Stimulated activated CD8-positive, alpha-beta memory T cell treated with anti-CD3 and anti-CD28 coated beads, Interleukin-4, amount 100 ng/mL, for 4 hours (primary cell): Measurements from ENCODE around the gene ARL3.
"Not testable (repeated sequence)": the region's sequence is repeated elsewhere in the genome, so short reads cannot be mapped to it uniquely, and the experiment has no call there.

Experiments
- DNase-seq, 2 donors: peaks; one replicate each; pipeline ENCODE4 v3.0.0-alpha.2; 2020; ENCODE audit warnings: low read depth in 2 of 2, low spot score in 1 of 2

The ARL3 gene, protein sequence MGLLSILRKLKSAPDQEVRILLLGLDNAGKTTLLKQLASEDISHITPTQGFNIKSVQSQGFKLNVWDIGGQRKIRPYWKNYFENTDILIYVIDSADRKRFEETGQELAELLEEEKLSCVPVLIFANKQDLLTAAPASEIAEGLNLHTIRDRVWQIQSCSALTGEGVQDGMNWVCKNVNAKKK

DNA sequence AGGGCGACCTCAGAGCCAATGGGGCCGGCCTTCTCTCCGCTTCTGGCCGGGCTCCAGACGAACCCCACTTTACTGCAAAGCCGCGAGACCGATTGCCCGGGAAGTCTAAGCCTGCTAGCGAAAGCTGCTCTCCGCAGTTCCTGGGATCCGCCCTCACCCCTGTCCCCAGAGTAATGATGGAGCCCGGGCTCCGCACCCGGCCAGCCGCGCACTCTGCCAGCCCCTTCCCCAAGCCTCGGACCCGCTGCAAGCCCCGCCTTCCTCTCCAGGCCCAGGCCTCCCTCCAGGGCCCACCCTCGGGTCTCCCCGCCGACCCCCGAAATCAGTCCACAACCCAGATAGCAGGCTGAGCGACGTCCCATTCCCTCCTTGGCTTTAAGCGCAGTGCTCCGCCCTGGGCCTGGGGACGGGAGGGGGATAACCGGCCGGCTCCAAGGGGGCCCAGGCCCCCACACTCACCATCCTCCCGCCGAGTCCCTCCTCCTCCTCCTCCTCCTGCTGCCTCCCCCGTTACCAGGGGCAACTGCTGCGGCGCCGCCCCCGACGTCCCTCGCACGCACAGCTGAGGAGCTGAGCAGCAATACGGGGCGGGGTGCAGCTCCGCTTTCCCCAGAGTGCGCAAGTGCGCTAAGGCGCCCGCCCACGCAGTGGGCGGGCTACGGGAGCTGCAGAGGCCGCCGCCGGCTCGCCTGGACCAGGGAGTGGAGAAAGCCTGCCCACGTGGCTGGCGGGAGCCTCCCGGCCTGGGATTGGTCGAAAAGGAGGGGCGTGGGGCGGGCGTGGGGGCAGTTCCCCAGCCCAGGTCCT lies at the start of gene ARL3:
TSS of gene ARL3 (minus strand) at position 584 of the 807 bp plus-strand sequence. CDS start at position 462, 122 bp downstream.
- peak; percentile 86 to 94 for DNase-seq

DNA sequence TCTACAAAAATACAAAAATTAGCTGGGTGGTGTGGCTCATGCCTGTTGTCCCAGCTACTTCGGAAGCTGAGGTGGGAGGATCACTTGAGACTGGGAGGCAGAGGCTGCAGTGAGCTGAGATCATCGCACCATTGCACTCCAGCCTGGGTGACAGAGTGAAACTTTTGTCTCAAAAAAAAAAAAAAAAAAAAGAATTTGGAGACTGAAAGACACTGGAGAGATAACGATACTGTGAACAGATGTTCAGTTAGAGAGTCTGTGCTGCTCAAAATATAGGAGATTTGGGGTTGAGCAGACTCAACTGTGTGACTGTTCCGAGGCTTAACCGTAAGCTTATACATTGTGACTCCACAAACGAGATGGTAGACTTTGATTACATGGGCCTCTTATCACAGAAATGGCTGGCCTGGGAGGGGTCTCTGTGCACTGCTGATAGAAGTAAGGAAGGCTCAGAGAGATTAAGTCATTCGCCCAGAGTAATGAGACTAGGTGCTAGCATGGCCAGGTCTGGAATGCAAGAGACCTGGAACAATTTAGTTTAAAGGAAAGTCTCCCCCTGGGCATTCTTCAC lies 48.9 kb upstream of the ARL3 start:
- DNase-seq: no peak

DNA sequence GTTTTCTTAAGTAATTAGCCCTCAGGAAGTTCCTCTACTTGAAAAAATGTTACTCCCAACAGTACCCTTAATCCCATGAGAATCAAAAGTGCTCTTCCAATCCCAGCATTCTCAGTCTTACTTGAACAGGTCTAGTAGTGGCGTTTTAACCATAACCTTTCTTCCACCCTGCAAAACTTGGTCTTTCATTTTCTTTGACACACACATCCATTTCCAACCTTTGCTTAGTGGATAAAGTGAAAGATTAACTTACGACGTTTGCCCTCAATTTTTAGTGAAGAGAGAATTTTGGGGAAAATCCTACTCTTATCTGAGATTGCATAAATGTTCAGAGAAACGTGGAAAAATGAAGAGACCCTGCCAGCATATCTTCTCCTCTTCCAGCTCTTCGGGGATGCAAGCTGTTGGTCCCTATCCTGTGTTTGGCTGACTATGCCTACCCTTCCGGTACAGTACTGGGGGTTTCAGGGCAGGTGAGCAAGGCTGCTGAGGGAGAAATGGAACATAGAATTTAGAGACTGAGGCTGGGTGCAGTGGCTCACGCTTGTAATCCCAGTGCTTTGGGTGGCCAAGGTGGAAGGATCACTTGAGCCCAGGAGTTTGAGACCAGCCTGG lies 48.3 kb upstream of the ARL3 start:
- DNase-seq: no peak

DNA sequence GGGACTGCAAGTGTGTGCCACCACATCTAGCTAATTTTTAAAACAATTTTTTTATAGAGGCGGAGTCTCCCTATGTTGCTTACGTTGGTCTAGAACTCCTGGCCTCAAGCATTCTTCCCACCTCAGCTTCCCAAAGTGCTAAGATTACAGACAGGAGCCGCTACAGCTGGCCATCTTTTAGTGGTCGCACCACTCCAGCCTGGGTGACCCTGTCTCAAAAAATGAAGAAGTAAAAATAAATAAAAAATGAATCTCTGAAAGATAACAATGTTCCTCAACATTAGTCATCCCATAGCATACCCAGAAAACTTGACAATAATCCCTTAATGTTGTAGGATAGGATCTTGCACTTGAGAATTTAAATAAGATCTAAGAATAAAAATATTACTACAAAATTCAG lies 47.8 kb upstream of the ARL3 start:
- DNase-seq: no peak

DNA sequence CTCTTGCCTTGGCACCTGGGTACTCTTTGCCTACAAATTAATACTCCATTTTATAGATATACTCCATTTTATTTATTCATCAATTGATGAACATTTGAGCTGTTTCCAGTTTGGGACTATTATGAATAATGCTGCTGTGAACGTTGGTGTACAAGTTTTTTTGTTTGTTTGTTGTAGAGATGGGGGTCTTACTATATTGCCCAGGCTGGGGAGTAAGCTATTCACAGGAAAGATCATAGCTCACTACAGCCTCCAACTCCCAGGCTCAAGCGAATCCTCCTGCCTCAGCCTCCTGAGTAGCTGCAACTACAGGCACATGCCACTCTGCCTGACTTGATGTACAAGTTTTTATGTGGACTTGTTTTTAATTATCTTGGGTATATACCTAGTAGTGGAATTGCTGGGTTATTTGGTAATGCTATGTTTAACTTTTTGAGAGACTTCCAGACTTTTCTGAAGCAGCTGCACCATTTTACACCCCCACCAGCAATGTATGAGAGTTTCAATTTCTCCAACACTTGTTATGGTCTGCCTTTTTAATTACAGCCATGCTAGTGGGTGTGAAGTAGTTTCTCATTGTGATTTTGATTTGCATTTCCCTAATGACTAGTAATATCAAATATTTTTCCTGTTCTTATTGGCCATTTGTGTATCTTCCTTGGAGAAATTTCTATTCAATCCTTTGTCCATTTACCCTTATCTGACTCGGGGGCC lies 45.5 kb upstream of the ARL3 start:
- DNase-seq: no peak

DNA sequence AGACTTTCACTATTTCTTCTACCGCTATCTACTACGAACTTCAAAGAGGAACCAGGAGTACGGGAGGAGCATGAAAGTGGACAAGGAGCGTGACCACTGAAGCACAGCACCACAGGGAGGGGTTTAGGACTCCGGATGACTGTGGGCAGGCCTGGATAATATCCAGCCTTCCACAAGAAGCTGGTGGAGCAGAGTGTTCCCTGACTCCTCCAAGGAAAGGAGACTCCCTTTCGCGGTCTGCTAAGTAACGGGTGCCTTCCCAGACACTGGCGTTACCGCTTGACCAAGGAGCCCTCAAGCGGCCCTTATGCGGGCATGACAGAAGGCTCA lies 44.7 kb upstream of the ARL3 start:
- not testable (repeated sequence) for DNase-seq

DNA sequence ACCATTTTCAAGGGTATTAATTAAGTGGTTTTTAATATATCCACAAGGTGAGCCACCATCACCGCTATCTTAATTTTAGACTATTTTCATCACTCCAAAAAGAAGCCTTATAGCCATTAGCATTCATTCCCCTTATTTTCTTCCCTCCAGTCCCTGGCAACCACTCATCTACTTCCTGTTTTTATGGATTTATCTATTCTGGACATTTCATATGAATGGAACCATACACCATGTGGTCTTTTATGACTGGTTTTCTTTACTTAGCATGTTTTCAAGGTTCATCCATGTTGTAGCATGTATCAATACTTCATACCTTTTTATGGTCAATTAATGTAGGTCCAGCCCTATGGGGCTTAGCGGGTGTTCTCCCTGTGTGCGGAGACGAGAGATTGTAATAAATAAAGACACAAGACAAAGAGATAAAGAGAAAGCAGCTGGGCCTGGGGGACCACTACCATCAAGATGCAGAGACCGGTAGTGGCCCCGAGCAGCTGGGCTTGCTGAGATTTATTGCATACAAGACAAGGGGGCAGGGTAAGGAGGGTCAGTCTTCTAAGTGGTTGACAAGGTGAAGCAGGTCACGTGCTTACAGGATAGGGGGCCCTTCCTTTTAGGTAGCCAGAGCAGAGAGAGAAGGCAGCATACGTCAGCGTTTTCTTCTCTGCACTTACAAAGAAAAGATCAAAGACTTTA lies 44.2 kb upstream of the ARL3 start:
- no peak for DNase-seq

DNA sequence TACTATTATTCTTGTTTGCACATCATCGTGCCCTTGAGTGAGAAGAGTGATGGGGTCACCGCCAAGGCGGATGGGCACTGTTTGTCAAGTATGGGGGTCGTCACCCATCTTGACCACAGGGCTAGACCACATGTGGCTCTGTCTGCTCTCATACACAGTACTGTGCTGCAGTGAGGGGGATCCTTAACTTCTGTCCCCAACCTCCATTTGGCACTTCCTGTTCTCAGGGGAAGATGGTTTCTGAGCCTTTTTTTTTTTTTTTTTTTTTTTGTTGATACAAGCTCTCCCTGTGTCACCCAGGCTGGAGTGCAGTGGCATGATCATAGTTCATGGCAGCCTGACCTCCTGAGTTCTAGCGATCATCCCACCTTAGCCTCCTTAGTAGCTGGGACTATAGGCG lies 43.1 kb upstream of the ARL3 start:
- no peak for DNase-seq

DNA sequence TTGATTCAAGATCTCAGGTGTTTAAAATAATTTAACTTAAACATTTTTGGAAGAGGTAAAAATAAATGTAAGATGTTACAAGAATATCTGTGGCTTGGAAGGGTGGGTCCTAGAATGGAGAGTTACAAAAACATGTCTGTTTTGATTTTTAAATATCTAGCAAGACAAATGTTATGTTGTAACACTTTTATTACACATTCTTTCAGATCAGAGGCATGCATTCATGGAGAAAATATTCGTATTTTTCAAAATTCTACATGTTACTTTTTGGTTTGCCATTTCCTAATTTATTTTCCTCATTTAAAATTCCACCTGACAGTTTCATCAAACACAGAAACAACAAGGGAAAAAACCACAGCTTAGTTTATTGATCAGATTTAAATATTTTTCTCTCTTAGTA lies 39.5 kb upstream of the ARL3 start:
- no peak for DNase-seq

DNA sequence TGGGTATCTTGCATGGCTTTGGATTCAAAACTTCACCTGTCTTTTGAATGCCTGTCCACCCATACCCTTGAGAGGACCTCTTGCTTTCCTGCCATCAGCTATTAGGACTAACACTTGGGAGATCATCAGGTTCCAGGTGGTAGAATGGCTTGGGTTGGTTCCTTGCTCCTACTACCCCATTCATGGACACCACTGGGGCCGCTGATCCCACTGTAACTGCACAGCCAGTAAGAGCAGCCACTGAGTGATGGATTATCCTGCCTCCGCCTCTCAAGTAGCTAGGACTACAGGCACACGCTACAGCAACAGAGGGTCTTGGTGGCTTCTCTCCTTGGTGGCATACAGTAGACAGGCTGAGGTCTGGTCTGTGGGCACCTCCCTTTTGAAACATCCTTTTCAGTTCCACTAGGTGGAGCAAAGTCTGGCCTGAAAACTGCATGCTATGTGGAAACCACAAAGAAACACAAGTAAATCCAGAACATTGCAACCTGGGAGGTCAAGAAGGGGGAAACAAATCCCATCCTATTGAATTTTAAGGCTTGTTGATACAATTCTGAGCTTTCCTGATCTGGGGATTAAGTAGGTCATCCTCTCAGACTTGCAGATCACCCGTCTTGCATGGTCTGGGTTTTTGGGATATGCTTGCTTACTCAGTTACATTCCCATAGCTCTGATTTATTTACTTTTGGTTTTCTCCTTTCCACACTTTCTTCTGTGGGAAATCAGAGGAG lies 38.9 kb upstream of the ARL3 start:
- DNase-seq: no peak

DNA sequence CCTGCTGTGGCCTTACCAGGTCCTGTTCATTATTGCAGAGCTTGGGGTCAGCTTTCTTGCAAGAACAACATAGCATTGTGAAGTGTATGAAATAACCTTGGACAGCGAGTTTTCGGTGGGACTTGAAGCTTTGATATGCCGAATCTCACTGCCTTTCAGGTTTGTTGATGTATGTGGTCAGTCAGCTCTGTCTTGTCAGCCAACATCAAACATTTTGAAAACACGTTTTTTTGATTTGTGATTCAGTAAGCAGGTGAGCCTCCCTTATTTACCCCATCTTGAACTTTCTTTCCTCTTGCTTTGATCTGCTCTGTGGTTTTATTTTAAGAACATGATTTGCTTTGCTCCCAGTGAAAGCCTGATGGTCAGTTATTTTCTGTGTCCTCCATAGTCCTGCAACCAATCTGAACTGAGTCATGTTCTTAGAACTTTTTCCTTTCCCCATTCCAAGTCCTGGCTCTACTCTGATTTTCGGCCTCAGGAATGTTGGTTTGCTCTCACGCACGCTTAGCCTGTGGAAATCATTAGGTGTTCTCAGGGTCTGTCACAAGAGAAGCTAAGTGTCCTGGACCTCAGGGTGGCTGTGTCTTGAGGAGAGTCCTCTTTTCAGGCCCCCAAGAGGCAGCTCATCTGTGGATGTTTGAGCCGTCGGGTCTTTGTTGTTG lies 38.2 kb upstream of the ARL3 start:
- DNase-seq: no peak

DNA sequence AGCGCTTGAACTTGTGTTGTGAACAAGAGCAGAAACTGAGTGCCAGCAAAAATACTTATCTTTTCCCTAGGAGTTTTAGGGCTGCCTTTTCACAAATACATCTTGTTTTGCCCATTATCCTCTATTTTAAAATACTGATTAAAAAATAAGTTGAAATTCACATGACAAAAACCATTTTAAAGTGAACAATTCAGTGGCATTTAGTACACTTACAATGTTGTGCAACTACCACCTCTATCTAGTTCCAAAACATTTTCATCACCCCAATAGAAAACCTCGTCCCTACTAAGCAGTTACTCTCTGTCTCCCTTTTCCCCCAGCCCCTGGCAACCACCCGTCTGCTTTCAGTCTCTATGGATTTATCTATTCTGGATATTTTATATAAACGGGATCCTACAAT lies 31.0 kb upstream of the ARL3 start:
- no peak for DNase-seq

DNA sequence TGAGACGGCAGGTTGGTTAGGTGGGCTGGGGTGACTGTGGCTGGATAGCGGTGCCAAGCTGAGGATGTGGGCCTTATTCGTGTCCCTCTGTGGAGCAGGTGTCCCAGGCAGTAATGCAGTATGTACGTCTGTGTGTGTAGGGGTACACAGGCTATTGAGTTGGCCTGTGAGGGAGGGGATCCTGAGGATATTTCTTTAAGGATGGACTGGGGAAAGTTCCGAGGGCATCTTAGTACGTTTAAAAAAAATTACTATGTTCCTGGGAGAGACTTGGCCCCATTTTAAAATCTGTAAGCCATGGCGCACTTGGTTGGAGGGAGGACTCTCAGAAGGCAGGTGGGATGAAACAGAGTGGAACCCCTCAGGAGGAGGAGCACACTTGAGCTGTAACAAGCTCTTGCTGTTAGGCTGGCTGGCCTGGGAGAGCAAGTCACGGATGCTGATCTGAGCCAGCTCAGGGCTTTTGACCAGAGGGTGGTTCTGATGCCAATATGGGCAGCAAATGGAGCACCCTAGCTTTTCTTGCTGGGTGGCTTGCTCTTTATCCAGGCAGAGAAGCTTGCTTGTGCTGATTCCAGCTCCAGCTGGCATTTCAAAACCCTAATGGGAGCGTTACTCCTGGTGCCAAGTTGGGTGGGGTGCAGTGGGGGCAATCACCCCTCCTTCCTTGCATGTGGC lies 30.3 kb upstream of the ARL3 start:
- no peak for DNase-seq

DNA sequence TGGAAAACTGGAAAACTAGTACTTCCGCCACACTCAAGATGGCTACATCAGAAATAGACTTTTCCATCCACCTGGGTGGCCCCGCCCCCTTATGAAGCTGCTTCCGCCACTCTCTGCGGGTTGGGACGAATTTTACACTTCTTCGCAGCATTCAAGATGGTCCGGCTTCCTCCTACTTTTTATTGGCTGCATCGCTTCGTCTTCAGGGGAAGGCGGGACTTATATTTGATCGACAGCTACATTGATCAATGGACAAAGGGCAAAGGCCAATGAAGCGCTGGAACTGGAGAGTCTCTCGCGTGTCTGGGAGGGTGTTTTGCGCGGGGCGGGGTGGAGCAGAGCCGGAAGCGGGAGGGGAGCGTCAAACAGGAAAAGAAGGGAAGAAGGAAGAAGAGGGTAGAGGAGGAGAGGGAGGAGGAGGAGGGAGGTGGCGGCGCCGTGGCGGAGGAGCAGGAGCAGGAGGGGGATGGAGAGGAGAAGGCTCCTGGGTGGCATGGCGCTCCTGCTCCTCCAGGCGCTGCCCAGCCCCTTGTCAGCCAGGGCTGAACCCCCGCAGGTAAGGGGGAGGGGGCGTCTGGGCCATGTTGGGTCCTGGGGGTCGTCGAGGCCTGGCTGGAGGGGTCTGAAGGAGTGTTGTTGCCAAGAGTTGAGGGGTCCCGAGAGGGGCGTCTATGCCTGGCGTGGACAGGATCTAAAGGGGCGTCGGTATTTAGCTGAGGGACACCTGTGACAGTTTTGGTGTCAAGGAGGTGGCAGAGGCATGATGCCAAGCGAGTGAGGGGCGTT lies 29.6 kb upstream of the ARL3 start, which contains the start of gene WBP1L:
TSS of gene WBP1L (plus strand) at position 361 of the 786 bp plus-strand sequence. CDS start at position 467, 106 bp downstream.
- peak; percentile 92 to 93 for DNase-seq

DNA sequence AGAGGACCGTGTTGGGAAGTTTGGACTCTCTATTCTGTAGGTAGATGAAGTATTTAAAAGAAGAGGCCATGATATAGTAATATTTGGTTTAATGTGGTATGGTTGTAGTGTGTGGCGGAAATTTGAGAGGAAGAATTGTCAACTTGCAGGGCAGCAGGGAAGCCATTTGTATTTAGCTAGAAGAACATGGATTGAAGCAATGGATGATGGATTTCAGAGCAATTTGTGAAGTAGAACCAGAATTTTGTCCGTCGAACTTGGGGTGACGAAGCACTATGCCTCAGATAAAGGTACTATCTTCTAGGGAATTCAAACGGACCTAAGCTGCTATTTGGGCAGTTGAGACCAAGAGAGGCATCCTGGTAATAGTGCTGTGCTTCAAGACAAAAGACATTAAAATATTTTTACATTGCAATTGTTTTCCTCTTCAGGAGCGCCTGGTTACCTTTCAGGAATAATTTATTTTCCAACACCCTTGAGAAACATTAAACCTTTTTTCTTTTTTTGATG lies 28.9 kb upstream of the ARL3 start:
- no peak for DNase-seq

DNA sequence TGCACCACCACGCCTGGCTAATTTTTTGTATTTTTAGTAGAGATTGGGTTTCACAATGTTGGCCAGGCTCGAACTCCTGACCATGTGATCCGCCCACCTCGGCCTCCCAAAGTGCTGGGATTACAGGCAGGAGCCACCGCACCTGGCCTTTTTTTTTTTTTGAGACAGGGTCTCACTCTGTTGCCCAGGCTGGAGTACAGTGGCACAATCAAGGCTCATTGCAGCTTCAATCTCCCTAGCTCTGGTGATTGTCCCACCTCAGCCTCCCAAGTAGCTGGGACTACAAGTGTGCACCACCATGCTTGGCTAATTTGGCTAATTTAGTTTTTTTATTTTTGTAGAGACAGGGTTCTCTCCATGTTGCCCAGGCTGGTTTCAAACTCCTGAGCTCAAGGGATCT lies 28.1 kb upstream of the ARL3 start:
- not testable (repeated sequence) for DNase-seq

DNA sequence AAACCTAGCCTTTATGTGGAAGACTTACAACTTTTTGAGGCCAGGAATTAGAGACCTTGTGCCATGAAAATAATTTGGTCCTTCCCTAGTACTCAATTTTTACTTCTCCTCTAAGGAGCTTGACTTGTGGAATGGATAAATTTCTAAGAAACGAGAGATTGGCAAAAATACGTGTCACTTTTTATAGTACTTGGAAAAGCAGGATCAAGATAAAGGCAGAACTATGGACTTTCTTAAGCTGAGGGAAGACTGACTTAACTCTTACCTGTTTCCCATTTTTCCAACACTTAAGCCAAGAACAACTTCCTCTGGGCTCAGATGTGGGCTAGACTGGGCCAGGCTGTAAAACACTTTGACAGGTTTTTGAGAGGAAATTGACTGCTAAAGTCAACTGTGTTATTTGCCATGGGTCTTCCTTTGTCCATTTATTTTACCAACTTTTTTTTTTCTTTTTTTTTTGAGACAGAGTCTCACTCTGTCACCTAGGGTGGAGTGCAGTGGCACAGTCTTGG lies 27.6 kb upstream of the ARL3 start:
- no peak for DNase-seq

DNA sequence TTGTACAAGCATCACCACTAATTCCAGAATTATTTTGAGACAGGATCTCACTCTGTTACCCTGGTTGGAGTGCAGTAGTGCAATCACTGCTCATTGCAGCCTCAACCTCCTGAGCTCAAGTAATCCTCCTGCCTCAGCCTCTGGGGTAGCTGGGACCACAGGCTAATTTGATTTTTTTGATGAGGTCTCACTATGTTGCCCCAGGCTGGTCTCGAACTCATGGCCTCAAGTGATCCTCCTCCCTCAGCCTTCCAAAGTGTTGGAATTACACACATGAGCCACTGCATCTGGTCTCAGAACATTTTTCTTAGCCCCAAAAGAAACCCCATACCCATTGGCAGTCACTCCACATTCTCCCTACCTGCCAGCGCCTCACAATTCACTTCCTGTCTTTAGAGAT lies 26.0 kb upstream of the ARL3 start:
- DNase-seq: no peak
